ENCODE measurements around the gene FCMR.

Gene FCMR

GRCh38 chr1:206921772-206922265, at the start of gene FCMR:
FCMR (minus strand) TSS chr1:206921941; CDS start chr1:206921854, 87 bp downstream.
- Histone ChIP-seq H3K36me3 (ENCODE audit: control insufficient read depth, insufficient read depth, low read length, severe bottlenecking) (no peaks in the 10 kb centered on the region), H3K4me3 (ENCODE audit: low read length) (no peak within 1 kb of the TSS), H3K4me1 (ENCODE audit: control insufficient read depth, insufficient read depth, low read length) (no peaks in the 10 kb centered on the region), H3K27me3 (replicated peaks; ENCODE audit: control insufficient read depth, insufficient read depth, low read length) (peaks cover 12% of the 10 kb centered on the region), H3K9ac (ENCODE audit: low read length) (no peak within 1 kb of the TSS), H3K9me3 (ENCODE audit: control insufficient read depth, low read length) (no peaks in the 10 kb centered on the region)
- no peak for DNase-seq (ENCODE audit: low read depth)

DNA sequence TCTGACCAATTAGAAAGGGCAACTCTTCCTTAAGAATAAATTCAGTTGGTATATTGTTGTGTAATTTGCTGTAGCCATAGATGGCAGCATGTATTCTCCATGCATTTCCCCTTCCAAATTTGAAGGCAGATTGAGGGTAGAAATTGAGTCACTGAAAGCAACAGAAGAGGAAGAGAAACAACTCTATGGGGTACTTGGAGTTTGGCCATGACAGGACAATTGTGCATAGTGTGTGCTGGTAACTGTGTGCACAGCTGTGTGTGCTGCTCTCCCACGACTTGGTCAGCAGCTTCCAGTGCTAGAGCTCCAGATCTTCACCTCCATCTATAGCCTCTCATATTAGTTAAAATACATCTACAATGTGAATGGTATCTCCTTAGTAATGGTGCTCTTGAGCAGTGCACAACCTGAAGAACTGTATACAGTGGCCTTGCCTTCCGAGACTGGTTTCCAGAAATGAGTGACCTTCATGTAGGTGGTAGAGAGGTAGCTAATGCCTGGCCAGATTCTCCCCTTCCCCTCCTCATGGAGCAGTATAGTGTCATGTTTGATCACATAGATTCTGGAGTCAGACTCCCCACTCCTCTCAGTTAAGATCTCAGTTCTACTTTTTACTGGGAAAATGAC, 49.4 kb upstream of the FCMR start:
- Histone ChIP-seq H3K4me3 (ENCODE audit: low read length) (no peak overlapping the region), H3K4me1 (ENCODE audit: control insufficient read depth, insufficient read depth, low read length) (no peaks in the 10 kb centered on the region), H3K27me3 (replicated peaks; ENCODE audit: control insufficient read depth, insufficient read depth, low read length) (peaks cover 61% of the 10 kb centered on the region), H3K9ac (ENCODE audit: low read length) (no peak overlapping the region), H3K36me3 (ENCODE audit: control insufficient read depth, insufficient read depth, low read length, severe bottlenecking) (no peaks in the 10 kb centered on the region), H3K9me3 (ENCODE audit: control insufficient read depth, low read length) (no peaks in the 10 kb centered on the region)
- no peak for DNase-seq (ENCODE audit: low read depth)

DNA sequence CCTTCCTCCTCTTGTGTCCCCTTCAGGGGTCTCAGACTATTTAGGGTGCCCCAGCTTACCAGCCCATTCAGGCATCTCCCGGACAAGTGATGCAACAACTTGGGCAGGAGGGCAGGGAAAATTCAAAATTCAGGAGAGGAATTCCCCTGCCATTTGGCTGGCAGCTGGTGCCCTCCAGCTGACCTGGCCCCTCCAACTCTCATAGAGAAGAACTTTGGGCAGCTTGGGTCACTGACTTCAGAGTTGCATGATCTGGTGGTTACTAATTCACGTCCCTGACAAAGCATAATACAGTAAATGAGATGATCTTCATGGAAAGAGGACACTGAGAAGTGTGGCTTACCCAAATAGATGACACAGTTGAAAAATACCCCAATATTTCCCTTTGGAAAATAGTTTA, 48.7 kb upstream of the FCMR start, which contains the start of gene FCAMR:
FCAMR (minus strand) TSS at position 15 of the 400 bp plus-strand sequence. CDS start 335 bp downstream, outside the sequence.
- Histone ChIP-seq H3K4me3 (ENCODE audit: low read length) (no peak within 1 kb of the TSS), H3K27me3 (replicated peaks; ENCODE audit: control insufficient read depth, insufficient read depth, low read length) (peaks cover 66% of the 10 kb centered on the region), H3K4me1 (ENCODE audit: control insufficient read depth, insufficient read depth, low read length) (no peaks in the 10 kb centered on the region), H3K9ac (ENCODE audit: low read length) (no peak within 1 kb of the TSS), H3K36me3 (ENCODE audit: control insufficient read depth, insufficient read depth, low read length, severe bottlenecking) (no peaks in the 10 kb centered on the region), H3K9me3 (ENCODE audit: control insufficient read depth, low read length) (no peaks in the 10 kb centered on the region)
- no peak for DNase-seq (ENCODE audit: low read depth)

- Histone ChIP-seq H3K4me3 (ENCODE audit: low read length) (no peak overlapping the region), H3K4me1 (ENCODE audit: control insufficient read depth, insufficient read depth, low read length) (no peaks in the 10 kb centered on the region), H3K9me3 (ENCODE audit: control insufficient read depth, low read length) (no peaks in the 10 kb centered on the region), H3K36me3 (ENCODE audit: control insufficient read depth, insufficient read depth, low read length, severe bottlenecking) (no peaks in the 10 kb centered on the region), H3K27me3 (replicated peaks; ENCODE audit: control insufficient read depth, insufficient read depth, low read length) (peaks cover 63% of the 10 kb centered on the region), H3K9ac (ENCODE audit: low read length) (no peak overlapping the region)
- no peak for DNase-seq (ENCODE audit: low read depth)
Measured at GRCh38 chr1:206969090-206969489, 47.3 kb upstream of the FCMR start.

- H3K4me1 ChIP-seq (ENCODE audit: control insufficient read depth, insufficient read depth, low read length), result no peaks in the 10 kb centered on the region
- DNase-seq (ENCODE audit: low read depth), result no peak
- no peak overlapping the region for H3K4me3 ChIP-seq (ENCODE audit: low read length)
- H3K36me3 ChIP-seq (ENCODE audit: control insufficient read depth, insufficient read depth, low read length, severe bottlenecking), result no peaks in the 10 kb centered on the region
- H3K9me3 ChIP-seq (ENCODE audit: control insufficient read depth, low read length), result no peaks in the 10 kb centered on the region
- H3K27me3 ChIP-seq (replicated peaks; ENCODE audit: control insufficient read depth, insufficient read depth, low read length), result peaks cover 61% of the 10 kb centered on the region
- H3K9ac ChIP-seq (ENCODE audit: low read length), result no peak overlapping the region
Measured at GRCh38 chr1:206967096-206967849, 45.5 kb upstream of the FCMR start.

DNA sequence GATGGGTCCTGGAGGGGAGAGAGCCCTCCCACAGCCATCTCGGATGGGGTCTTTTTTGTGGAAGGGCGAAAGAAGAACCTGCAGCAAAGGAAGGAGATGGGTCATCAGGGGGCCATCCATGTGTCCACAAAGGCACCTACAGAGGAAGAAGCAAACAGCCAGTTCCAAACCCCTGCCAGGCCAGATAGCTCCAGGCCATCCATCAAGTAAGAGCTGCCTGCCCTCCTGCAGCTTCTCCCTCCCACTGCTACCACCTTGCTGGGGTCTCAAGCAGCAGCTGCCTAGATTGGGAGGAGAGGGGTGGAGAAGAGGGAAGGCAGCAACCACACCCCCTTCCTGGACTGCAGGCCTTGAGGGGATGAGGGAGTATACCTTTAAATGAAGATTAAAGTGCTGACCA, 44.0 kb upstream of the FCMR start:
- DNase-seq (ENCODE audit: low read depth), result no peak
- Histone ChIP-seq H3K4me3 (ENCODE audit: low read length) (no peak overlapping the region), H3K4me1 (ENCODE audit: control insufficient read depth, insufficient read depth, low read length) (no peaks in the 10 kb centered on the region), H3K9ac (ENCODE audit: low read length) (no peak overlapping the region), H3K27me3 (replicated peaks; ENCODE audit: control insufficient read depth, insufficient read depth, low read length) (peaks cover 57% of the 10 kb centered on the region), H3K36me3 (ENCODE audit: control insufficient read depth, insufficient read depth, low read length, severe bottlenecking) (no peaks in the 10 kb centered on the region), H3K9me3 (ENCODE audit: control insufficient read depth, low read length) (no peaks in the 10 kb centered on the region)

- Histone ChIP-seq H3K27me3 (replicated peaks; ENCODE audit: control insufficient read depth, insufficient read depth, low read length) (peaks cover 52% of the 10 kb centered on the region), H3K4me3 (ENCODE audit: low read length) (no peak overlapping the region), H3K9ac (ENCODE audit: low read length) (no peak overlapping the region), H3K9me3 (ENCODE audit: control insufficient read depth, low read length) (no peaks in the 10 kb centered on the region), H3K36me3 (ENCODE audit: control insufficient read depth, insufficient read depth, low read length, severe bottlenecking) (no peaks in the 10 kb centered on the region), H3K4me1 (ENCODE audit: control insufficient read depth, insufficient read depth, low read length) (no peaks in the 10 kb centered on the region)
- DNase-seq (ENCODE audit: low read depth), result no peak
Measured at GRCh38 chr1:206963740-206964139, 42.0 kb upstream of the FCMR start.

GRCh38 chr1:206963119-206963712, 41.5 kb upstream of the FCMR start:
- H3K4me3 ChIP-seq (ENCODE audit: low read length), result no peak overlapping the region
- H3K4me1 ChIP-seq (ENCODE audit: control insufficient read depth, insufficient read depth, low read length), result no peaks in the 10 kb centered on the region
- no peaks in the 10 kb centered on the region for H3K9me3 ChIP-seq (ENCODE audit: control insufficient read depth, low read length)
- H3K27me3 ChIP-seq (replicated peaks; ENCODE audit: control insufficient read depth, insufficient read depth, low read length), result peaks cover 49% of the 10 kb centered on the region
- no peaks in the 10 kb centered on the region for H3K36me3 ChIP-seq (ENCODE audit: control insufficient read depth, insufficient read depth, low read length, severe bottlenecking)
- no peak overlapping the region for H3K9ac ChIP-seq (ENCODE audit: low read length)
- no peak for DNase-seq (ENCODE audit: low read depth)

DNA sequence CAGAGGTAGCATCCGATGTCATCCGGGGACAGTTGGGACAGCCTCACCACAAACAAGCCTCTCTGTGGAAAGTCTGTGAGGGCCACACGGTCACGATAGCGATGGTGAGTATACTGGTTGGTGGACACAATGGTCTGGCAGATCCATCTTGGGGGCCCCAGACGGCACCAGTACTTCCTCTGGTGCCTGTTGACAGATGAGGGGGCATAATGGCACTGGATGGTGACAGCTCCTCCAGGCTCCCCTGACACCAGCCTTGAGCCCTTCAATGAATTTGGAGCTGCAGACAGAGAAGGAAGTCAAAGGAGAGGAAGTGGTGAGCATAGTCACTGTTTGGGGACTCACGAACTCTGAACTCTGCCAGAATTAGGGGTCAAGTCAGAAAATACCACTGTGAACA, 40.5 kb upstream of the FCMR start:
- Histone ChIP-seq H3K9ac (ENCODE audit: low read length) (no peak overlapping the region), H3K9me3 (ENCODE audit: control insufficient read depth, low read length) (no peaks in the 10 kb centered on the region), H3K27me3 (replicated peaks; ENCODE audit: control insufficient read depth, insufficient read depth, low read length) (peaks cover 55% of the 10 kb centered on the region), H3K36me3 (ENCODE audit: control insufficient read depth, insufficient read depth, low read length, severe bottlenecking) (no peaks in the 10 kb centered on the region), H3K4me1 (ENCODE audit: control insufficient read depth, insufficient read depth, low read length) (no peaks in the 10 kb centered on the region), H3K4me3 (ENCODE audit: low read length) (no peak overlapping the region)
- DNase-seq (ENCODE audit: low read depth), result no peak

DNA sequence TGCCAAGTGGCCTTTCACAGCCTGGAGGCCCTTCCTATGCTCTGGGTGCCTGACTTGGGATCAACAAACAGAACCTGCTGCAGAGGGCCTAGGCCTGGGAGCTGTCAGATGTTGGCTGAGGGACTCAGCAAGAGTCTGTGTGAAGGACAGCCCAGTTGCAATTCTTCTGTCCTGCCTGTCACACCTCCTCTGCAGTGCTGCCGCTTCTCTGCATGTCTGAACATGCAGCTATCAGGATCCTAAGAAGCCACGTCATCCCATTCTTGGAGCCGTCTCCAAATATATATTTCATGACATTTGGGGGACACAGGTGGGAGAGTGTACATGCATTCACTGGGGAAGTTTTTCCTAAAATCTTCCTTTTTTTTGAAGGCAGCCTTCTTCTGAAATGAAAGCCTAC, 39.9 kb upstream of the FCMR start:
- peaks cover 58% of the 10 kb centered on the region for H3K27me3 ChIP-seq (replicated peaks; ENCODE audit: control insufficient read depth, insufficient read depth, low read length)
- no peaks in the 10 kb centered on the region for H3K4me1 ChIP-seq (ENCODE audit: control insufficient read depth, insufficient read depth, low read length)
- no peak overlapping the region for H3K4me3 ChIP-seq (ENCODE audit: low read length)
- no peak overlapping the region for H3K9ac ChIP-seq (ENCODE audit: low read length)
- no peaks in the 10 kb centered on the region for H3K9me3 ChIP-seq (ENCODE audit: control insufficient read depth, low read length)
- DNase-seq (ENCODE audit: low read depth), result no peak
- H3K36me3 ChIP-seq (ENCODE audit: control insufficient read depth, insufficient read depth, low read length, severe bottlenecking), result no peaks in the 10 kb centered on the region

GRCh38 chr1:206960676-206961386, 39.1 kb upstream of the FCMR start:
- H3K4me3 ChIP-seq (ENCODE audit: low read length), result no peak overlapping the region
- H3K4me1 ChIP-seq (ENCODE audit: control insufficient read depth, insufficient read depth, low read length), result no peaks in the 10 kb centered on the region
- no peak for DNase-seq (ENCODE audit: low read depth)
- H3K27me3 ChIP-seq (replicated peaks; ENCODE audit: control insufficient read depth, insufficient read depth, low read length), result peaks cover 63% of the 10 kb centered on the region
- H3K9ac ChIP-seq (ENCODE audit: low read length), result no peak overlapping the region
- H3K9me3 ChIP-seq (ENCODE audit: control insufficient read depth, low read length), result no peaks in the 10 kb centered on the region
- no peaks in the 10 kb centered on the region for H3K36me3 ChIP-seq (ENCODE audit: control insufficient read depth, insufficient read depth, low read length, severe bottlenecking)

All from adipocyte (in vitro differentiated cells).